Raji (cell line): ENCODE results near the gene OCA2.

Source experiments
- POLR2A ChIP-seq: IDR thresholded peaks from 2 replicates; pipeline ENCODE4 v1.6.1; 2011; ENCODE audit warnings: low read depth, low read length, control low read depth; ENCODE audit not compliant: insufficient read depth

OCA2 gene

DNA sequence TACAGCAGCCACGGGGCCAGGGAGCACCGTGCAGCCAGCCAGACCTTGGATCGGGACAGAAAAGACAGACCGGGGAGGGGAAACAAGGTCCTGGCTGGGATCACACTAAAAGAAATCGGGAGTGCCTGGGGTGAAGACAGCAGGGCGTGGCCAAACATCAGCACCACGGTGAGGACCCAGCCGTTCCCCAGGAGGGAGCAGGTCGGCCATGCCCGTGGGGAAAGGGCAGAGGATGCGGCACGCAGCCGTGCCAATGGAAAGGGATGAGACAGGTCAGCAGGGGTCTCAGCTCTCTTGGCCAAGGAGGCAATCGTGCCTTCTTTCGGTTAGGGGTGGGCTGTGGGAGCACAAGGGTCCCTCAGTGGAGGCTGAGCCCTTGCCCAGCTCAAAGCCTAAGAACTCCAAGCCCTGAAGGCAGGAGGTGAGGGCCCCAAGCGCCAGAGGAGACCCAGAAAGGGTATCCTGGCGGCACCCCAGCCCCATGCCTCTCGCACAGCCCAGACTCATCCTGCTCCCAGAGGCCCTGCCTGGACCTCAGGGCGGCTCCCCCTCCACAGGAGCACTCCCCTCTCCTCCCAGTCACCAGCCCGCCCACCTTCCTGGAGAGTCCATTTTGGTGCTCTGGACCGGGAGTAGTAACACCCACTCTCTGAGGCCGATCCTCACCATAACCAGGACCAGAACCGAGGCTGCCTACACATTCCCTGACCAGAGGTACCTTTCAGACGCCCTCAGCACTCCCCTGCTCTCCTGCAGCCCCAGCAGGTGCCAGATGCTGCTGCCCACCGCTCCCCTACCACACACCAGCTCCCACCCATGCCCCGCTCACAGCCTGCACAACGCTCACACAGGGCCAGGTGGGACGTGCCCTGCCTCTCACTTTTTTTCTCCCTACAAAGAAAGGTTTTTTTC is 23.2 kb upstream of the OCA2 start:
- no peak for TF ChIP-seq POLR2A

DNA sequence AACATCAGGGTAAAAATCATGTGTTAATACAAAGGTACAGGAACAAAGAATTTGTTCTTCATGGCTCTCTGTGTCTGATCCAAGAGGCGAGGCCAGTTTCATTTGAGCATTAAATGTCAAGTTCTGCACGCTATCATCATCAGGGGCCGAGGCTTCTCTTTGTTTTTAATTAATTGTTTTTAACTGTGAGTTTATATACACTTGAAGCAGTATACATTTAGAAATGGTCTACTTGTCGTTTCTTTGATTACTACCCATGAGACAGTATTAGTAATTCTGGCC is 21.2 kb upstream of the OCA2 start:
- no peak for TF ChIP-seq POLR2A

- TF ChIP-seq POLR2A, result no peak
Measured at GRCh38 chr15:28118531-28118930, 19.4 kb upstream of the OCA2 start.

- TF ChIP-seq POLR2A, result no peak
Measured at GRCh38 chr15:28118083-28118482, 19.0 kb upstream of the OCA2 start.

- TF ChIP-seq POLR2A, result no peak
Measured at GRCh38 chr15:28117432-28117990, 18.4 kb upstream of the OCA2 start.

- no peak for TF ChIP-seq POLR2A
Measured at GRCh38 chr15:28116521-28117431, 17.7 kb upstream of the OCA2 start.

- TF ChIP-seq POLR2A, result no peak
Measured at GRCh38 chr15:28115871-28116270, 16.8 kb upstream of the OCA2 start.

GRCh38 chr15:28114721-28115622 is 15.9 kb upstream of the OCA2 start:
- no peak for TF ChIP-seq POLR2A

DNA sequence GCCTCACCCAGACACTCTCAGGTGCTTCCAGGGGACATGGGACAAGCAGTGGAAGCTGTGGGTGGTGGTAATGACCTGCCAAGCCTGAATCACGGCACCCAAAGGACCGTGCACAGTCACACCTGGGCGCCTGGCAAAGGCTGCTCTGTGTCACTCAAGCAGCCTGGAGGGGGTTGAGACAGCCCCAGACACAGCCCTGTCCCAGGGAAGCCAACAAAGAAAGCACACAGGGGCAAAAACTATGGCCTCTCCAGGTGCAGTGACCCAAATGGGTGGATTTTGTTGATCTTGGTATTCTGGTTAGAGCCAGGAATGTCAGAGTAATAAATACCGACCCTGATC is 15.0 kb upstream of the OCA2 start:
- TF ChIP-seq POLR2A, result no peak

GRCh38 chr15:28113394-28114113 is 14.4 kb upstream of the OCA2 start:
- no peak for TF ChIP-seq POLR2A

- TF ChIP-seq POLR2A, result no peak
Measured at GRCh38 chr15:28112962-28113361, 13.8 kb upstream of the OCA2 start.

GRCh38 chr15:28112101-28112760 is 13.1 kb upstream of the OCA2 start:
- TF ChIP-seq POLR2A, result no peak

DNA sequence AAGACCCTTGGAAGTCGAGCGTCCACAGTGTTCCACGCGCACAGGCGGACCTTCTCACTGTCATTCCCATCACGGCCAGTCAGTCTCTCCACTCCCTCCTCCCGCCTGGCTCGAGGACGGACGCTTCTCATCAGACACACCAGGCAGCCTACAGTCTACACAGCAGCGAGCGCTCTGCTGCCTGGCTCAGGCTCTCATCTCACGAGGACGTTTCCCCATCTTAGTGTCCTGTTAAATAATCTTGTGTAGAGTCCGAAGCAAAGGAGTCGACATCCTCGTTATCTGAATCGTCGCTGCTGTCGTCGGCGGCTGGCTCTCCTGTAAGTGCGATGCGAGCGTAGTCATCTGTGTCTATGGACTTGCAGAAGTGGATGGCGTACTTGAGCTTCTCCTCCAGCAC is 12.4 kb upstream of the OCA2 start:
- TF ChIP-seq POLR2A, result no peak

DNA sequence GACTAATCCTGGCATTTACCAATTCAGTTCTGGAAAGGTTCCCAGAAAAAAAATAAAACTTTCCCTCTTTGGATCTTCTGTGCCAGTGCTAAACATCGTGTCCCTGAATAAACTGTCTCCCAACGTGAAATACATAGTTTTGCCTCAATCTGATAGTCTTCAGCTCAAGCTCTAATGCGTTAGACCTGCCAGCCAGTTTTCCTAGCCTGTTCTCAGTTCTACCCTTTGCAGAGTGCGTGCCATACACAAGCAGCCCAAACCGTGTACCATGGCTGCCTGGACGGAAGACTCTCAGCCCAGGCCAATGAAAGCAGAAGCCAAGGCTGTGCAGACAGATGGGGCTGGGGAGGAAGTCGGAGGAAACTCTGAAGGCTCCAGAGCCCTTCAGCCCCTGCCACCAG is 11.4 kb upstream of the OCA2 start:
- TF ChIP-seq POLR2A, result no peak
